H1 (cell line): ENCODE measurements around the gene CSTF3. TPM values are rescaled to one million over a fixed set of nuclear protein-coding genes. Genes with fewer than 3 reads are reported as not detected.

ENCODE experiments used
- CTCF ChIA-PET: fragments of 300-600 bp; sonication (Branson Sonifier 250); formaldehyde crosslinking; loops from one replicate; lab custom pipeline; 2021; ENCODE audit not compliant: partially characterized antibody; lab: Charles Lee
- POLR2A ChIA-PET: fragments of 300-600 bp; sonication (Branson Sonifier 250); formaldehyde crosslinking; loops from one replicate; lab custom pipeline; 2021; ENCODE audit warnings: inconsistent platforms; ENCODE audit not compliant: partially characterized antibody; lab: Charles Lee
- DNase-seq, 2 experiments: peaks; one replicate each; pipeline versions ENCODE4 v3.0.0 to v3.0.0-alpha.2; 2010 to 2022; ENCODE audit warnings: low spot score in 2 of 2, low read depth in 1 of 2, mixed read lengths in 1 of 2
- FAIRE-seq: peaks from 2 replicates; lab custom pipeline; 2011; peaks lifted over from hg19 to GRCh38; lab: Jason Lieb, UNC
- H2AFZ ChIP-seq: 2 replicates; pipeline ENCODE4 v1.8.1; 2012; ENCODE audit warnings: low read length, inconsistent platforms
- H2AK5ac ChIP-seq: 2 replicates; pipeline ENCODE4 v1.6.1; 2013; ENCODE audit warnings: low read depth, low read length
- H2BK120ac ChIP-seq: replicated peaks from 2 replicates; pipeline ENCODE3; 2013; ENCODE audit warnings: low read depth, low read length, inconsistent platforms
- H2BK12ac ChIP-seq: 2 replicates; pipeline ENCODE4 v1.6.1; 2013; ENCODE audit warnings: low read depth, low read length
- H2BK15ac ChIP-seq: 2 replicates; pipeline ENCODE4 v1.6.1; 2013; ENCODE audit warnings: low read length
- H2BK20ac ChIP-seq: 2 replicates; pipeline ENCODE4 v1.6.1; 2013; ENCODE audit warnings: low read length
- H2BK5ac ChIP-seq: 2 replicates; pipeline ENCODE4 v1.6.1; 2013; ENCODE audit warnings: low read depth, low read length
- H3K14ac ChIP-seq: 2 replicates; pipeline ENCODE4 v1.6.1; 2013; ENCODE audit warnings: inconsistent platforms; ENCODE audit not compliant: insufficient read length
- H3K18ac ChIP-seq: 2 replicates; pipeline ENCODE4 v1.6.1; 2013; ENCODE audit warnings: low read length; ENCODE audit errors: extremely low read depth
- H3K23ac ChIP-seq: 2 replicates; pipeline ENCODE4 v1.6.1; 2013; ENCODE audit warnings: inconsistent platforms; ENCODE audit not compliant: insufficient read length
- H3K23me2 ChIP-seq: 2 replicates; pipeline ENCODE4 v1.6.1; 2013; ENCODE audit warnings: low read depth, low read length
- H3K27ac ChIP-seq: 2 replicates; pipeline ENCODE4 v1.6.1; 2011; ENCODE audit warnings: low read depth, low read length, inconsistent platforms
- H3K27me3 ChIP-seq, 4 experiments: replicated peaks in 1 of 4; 1 replicate in 1 of 4; 2 replicates in 3 of 4; pipeline versions ENCODE4 v1.6.1 to v1.8.1; 2011 to 2013; ENCODE audit warnings: low read length in 3 of 4, mild to moderate bottlenecking in 3 of 4, inconsistent platforms in 2 of 4, mixed read lengths in 2 of 4, moderate library complexity in 1 of 4; ENCODE audit not compliant: control insufficient read depth in 3 of 4, insufficient read depth in 3 of 4; ENCODE audit errors: extremely low read depth in 1 of 4
- H3K36me3 ChIP-seq, 4 experiments: 2 replicates each; pipeline versions ENCODE4 v1.6.1 to v1.8.1; 2011 to 2013; ENCODE audit warnings: mild to moderate bottlenecking in 4 of 4, low read length in 3 of 4, moderate library complexity in 2 of 4, control low read depth in 1 of 4, inconsistent platforms in 1 of 4; ENCODE audit not compliant: insufficient read depth in 4 of 4, control insufficient read depth in 2 of 4
- H3K4ac ChIP-seq: replicated peaks from 2 replicates; pipeline ENCODE3; 2013; ENCODE audit warnings: low read length, low read depth, mixed read lengths, inconsistent platforms; ENCODE audit not compliant: insufficient read length
- H3K4me1 ChIP-seq, 4 experiments: replicated peaks in 1 of 4; 1 replicate in 1 of 4; 2 replicates in 3 of 4; pipeline versions ENCODE4 v1.6.1 to v1.8.1; 2011 to 2013; ENCODE audit warnings: low read length in 3 of 4, inconsistent platforms in 2 of 4, mixed read lengths in 1 of 4; ENCODE audit not compliant: insufficient read depth in 4 of 4, control insufficient read depth in 3 of 4
- H3K4me2 ChIP-seq, 2 experiments: 2 replicates each; pipeline versions ENCODE4 v1.6.1 to v1.8.1; 2011 to 2013; ENCODE audit warnings: low read depth in 2 of 2, low read length in 2 of 2, control low read depth in 1 of 2, inconsistent platforms in 1 of 2, mild to moderate bottlenecking in 1 of 2; ENCODE audit not compliant: insufficient read depth in 1 of 2
- H3K4me3 ChIP-seq, 4 experiments: fragments of 200-600, 300-600 bp in 1 of 4; sonication (generic), shearing (Covaris generic), sonication (Bioruptor Twin) in 1 of 4; 2 replicates each; pipeline versions ENCODE4 v1.5.1 to v1.8.1; 2011 to 2016; ENCODE audit warnings: low read length in 4 of 4, low read depth in 3 of 4, control low read depth in 2 of 4, inconsistent platforms in 2 of 4, mild to moderate bottlenecking in 2 of 4, mixed read lengths in 1 of 4, moderate library complexity in 1 of 4; ENCODE audit not compliant: insufficient read depth in 2 of 4; ENCODE audit errors: extremely low read depth in 1 of 4
- H3K56ac ChIP-seq: replicated peaks from 2 replicates; pipeline ENCODE3; 2013; ENCODE audit warnings: low read depth, mild to moderate bottlenecking, mixed read lengths, low read length, inconsistent platforms; ENCODE audit not compliant: insufficient read length
- H3K79me1 ChIP-seq: 2 replicates; pipeline ENCODE4 v1.6.1; 2013; ENCODE audit warnings: low read depth, low read length, control low read depth
- H3K79me2 ChIP-seq, 2 experiments: 2 replicates each; pipeline versions ENCODE4 v1.6.1 to v1.8.1; 2012 to 2013; ENCODE audit warnings: low read length in 2 of 2, mild to moderate bottlenecking in 2 of 2, inconsistent platforms in 1 of 2; ENCODE audit not compliant: insufficient read depth in 2 of 2, control insufficient read depth in 1 of 2
- H3K9ac ChIP-seq, 4 experiments: replicated peaks in 1 of 4; 1 replicate in 1 of 4; 2 replicates in 3 of 4; pipeline versions ENCODE4 v1.6.1 to v1.8.1; 2011 to 2013; ENCODE audit warnings: low read depth in 3 of 4, low read length in 3 of 4, control low read depth in 2 of 4, mild to moderate bottlenecking in 2 of 4, moderate library complexity in 2 of 4, inconsistent platforms in 1 of 4; ENCODE audit errors: extremely low read depth in 1 of 4
- H3K9me3 ChIP-seq, 2 experiments: 2 replicates each; pipeline versions ENCODE4 v1.6.1 to v1.8.1; 2012 to 2013; ENCODE audit warnings: mild to moderate bottlenecking in 2 of 2, moderate library complexity in 2 of 2, control low read depth in 1 of 2, inconsistent platforms in 1 of 2, low read depth in 1 of 2, low read length in 1 of 2, mixed read lengths in 1 of 2; ENCODE audit not compliant: insufficient read depth in 2 of 2
- H4K20me1 ChIP-seq, 2 experiments: replicated peaks in 1 of 2; 2 replicates each; pipeline versions ENCODE3 to v1.8.1; 2011 to 2013; ENCODE audit warnings: inconsistent platforms in 2 of 2, low read length in 2 of 2, mild to moderate bottlenecking in 1 of 2; ENCODE audit not compliant: insufficient read depth in 2 of 2, control insufficient read depth in 1 of 2
- H4K5ac ChIP-seq: 2 replicates; pipeline ENCODE4 v1.6.1; 2013; ENCODE audit warnings: low read length, low read depth, mixed read lengths, inconsistent platforms; ENCODE audit not compliant: insufficient read length
- H4K8ac ChIP-seq: 2 replicates; pipeline ENCODE4 v1.8.0; 2013; ENCODE audit warnings: mild to moderate bottlenecking, moderate library complexity, low read length, inconsistent platforms; ENCODE audit not compliant: insufficient read depth; ENCODE audit errors: extremely low read depth
- H4K91ac ChIP-seq: replicated peaks from 2 replicates; pipeline ENCODE3; 2013; ENCODE audit warnings: low read length, mixed read lengths, inconsistent platforms; ENCODE audit not compliant: insufficient read length
- CHD2 ChIP-seq: IDR thresholded peaks from 2 replicates; pipeline ENCODE4 v1.6.1; 2012; ENCODE audit warnings: low read length, improper control_type of control experiment
- EGR1 ChIP-seq: IDR thresholded peaks from 2 replicates; pipeline ENCODE4 v1.6.1; 2011; ENCODE audit warnings: low read depth, low read length, borderline replicate concordance
- JUND ChIP-seq: IDR thresholded peaks from 2 replicates; pipeline ENCODE4 v1.6.1; 2011; ENCODE audit warnings: mild to moderate bottlenecking, improper control_type of control experiment, low read length
- POU5F1 ChIP-seq: IDR thresholded peaks from 2 replicates; pipeline ENCODE4 v1.6.1; 2011; ENCODE audit warnings: low read depth, mild to moderate bottlenecking, low read length, moderate library complexity
- TAF7 ChIP-seq: optimal IDR thresholded peaks from 2 replicates; pipeline ENCODE3; 2011; ENCODE audit warnings: low read depth, mild to moderate bottlenecking, inconsistent platforms, low read length, moderate library complexity, borderline replicate concordance
- WGBS, 2 experiments: shearing (Covaris generic) in 1 of 2; methylation state at CpG; one replicate each; pipeline versions ENCODE4 v1.1.6 to v1.1.7; 2013 to 2015; ENCODE audit warnings: low lambda C conversion rate in 2 of 2, mixed read lengths in 2 of 2, inconsistent platforms in 1 of 2, low coverage in 1 of 2, missing lambda C conversion rate in 1 of 2; ENCODE audit not compliant: insufficient replicate concordance in 2 of 2, insufficient coverage in 1 of 2, insufficient read length in 1 of 2; ENCODE audit errors: extremely low coverage in 1 of 2, missing lambda C conversion rate in 1 of 2; 5-methylcytosine and 5-hydroxymethylcytosine counted together
- polyA plus RNA-seq, 7 experiments: library from polyadenylated mRNA; depleted of rRNA in 3 of 7; stranded (reverse) in 5 of 7; unstranded in 2 of 7; fragments of >200 nt in 5 of 7; fragments of 200-250 nt in 2 of 7; gene quantifications; 1 replicate in 5 of 7; 2 replicates in 1 of 7; 4 replicates in 1 of 7; pipeline versions ENCODE4 v1.2.1 to v1.2.3, GENCODE V29; 2011 to 2013; ENCODE audit warnings: missing spikeins in 2 of 7, mixed read lengths in 2 of 7
- total RNA-seq: library from RNA; stranded (reverse); fragmentation: NEBNext Ultra II Directional; extraction: Animal tissue kit (Norgen Biotek cat#: 25700); gene quantifications from 2 replicates; pipeline ENCODE4 v1.2.1, GENCODE V29; 2021

Gene CSTF3
- total and polyA plus RNA-seq, 2 of the 8 experiments (the other 6 are each of a cell fraction or from before 2014, with no cell fraction given): 22.3 to 54.7 TPM

GRCh38 chr11:33194455-33194854 lies 33.2 kb upstream of the CSTF3 start:
- H3K23ac ChIP-seq: no peak overlapping the region
- no peak overlapping the region for H2BK20ac ChIP-seq
- H3K56ac ChIP-seq: no peak overlapping the region
- no peak overlapping the region for H2BK15ac ChIP-seq
- no peak overlapping the region for H2BK5ac ChIP-seq
- H3K4ac ChIP-seq: no peak overlapping the region
- no peak overlapping the region for H3K4me2 ChIP-seq
- peaks cover 0 to 3% (median 0%) of the 10 kb centered on the region in 4 experiments; a peak in 2 of 7 replicates for H3K4me1 ChIP-seq
- H2BK120ac ChIP-seq: no peak overlapping the region
- no peaks in the 10 kb centered on the region for H3K27me3 ChIP-seq
- WGBS, 2 experiments: 83% methylated on average over 4 of the region's 4 CpGs; no CpG with 5 or more reads in 1 of the 2 experiments
- no peak overlapping the region for H4K5ac ChIP-seq
- H3K9me3 ChIP-seq: no peaks in the 10 kb centered on the region
- no peak for TF ChIP-seq POU5F1
- TF ChIP-seq JUND: no peak
- TF ChIP-seq EGR1: no peak
- TF ChIP-seq TAF7: no peak
- TF ChIP-seq CHD2: no peak
- POLR2A ChIA-PET: no interaction called here
- no peak overlapping the region for H3K14ac ChIP-seq
- CTCF ChIA-PET: interaction anchor here (0.6 to 1.2 kb wide), 2 partner anchors 11 to 14 kb away, joined by 3 read pairs; no protein-coding TSS in a partner anchor
- no peak overlapping the region for H2BK12ac ChIP-seq
- no peak overlapping the region for H3K4me3 ChIP-seq
- H3K27ac ChIP-seq: no peak overlapping the region
- H3K23me2 ChIP-seq: no peaks in the 10 kb centered on the region
- H3K9ac ChIP-seq: no peak overlapping the region
- no peaks in the 10 kb centered on the region for H3K79me2 ChIP-seq
- FAIRE-seq: no peak
- no peak overlapping the region for H4K8ac ChIP-seq
- H2AFZ ChIP-seq: no peak overlapping the region
- DNase-seq: no peak
- H4K91ac ChIP-seq: no peak overlapping the region
- H3K79me1 ChIP-seq: no peaks in the 10 kb centered on the region
- H3K36me3 ChIP-seq: no peaks in the 10 kb centered on the region
- H4K20me1 ChIP-seq: no peaks in the 10 kb centered on the region
- no peak overlapping the region for H2AK5ac ChIP-seq
- H3K18ac ChIP-seq: no peak overlapping the region
